Esophagus squamous epithelium (tissue), 5 donors: Measurements from ENCODE around the gene SPTLC2. TPM values are rescaled to one million over a fixed set of nuclear protein-coding genes. Genes with fewer than 3 reads are reported as not detected.

Source experiments
- DNase-seq: peaks from one replicate; lab custom pipeline; 2025; lab: John Stamatoyannopoulos, UW
- H3K27ac ChIP-seq, 4 donors: fragments of 200-600 bp; sonication (generic); one replicate each; pipeline ENCODE4 v1.5.1; 2016 to 2019; ENCODE audit warnings: mild to moderate bottlenecking in 1 of 4
- H3K27me3 ChIP-seq, 4 donors: fragments of 200-600 bp; sonication (generic); 1 replicate in 3 of 4; 2 replicates in 1 of 4; pipeline versions ENCODE4 v1.5.1 to v1.6.0; 2017 to 2021; ENCODE audit warnings: antibody characterized with exemption in 1 of 4
- H3K36me3 ChIP-seq, 3 donors: fragments of 200-600 bp; sonication (generic); one replicate each; pipeline ENCODE4 v1.5.1; 2016 to 2019
- H3K4me1 ChIP-seq, 3 donors: fragments of 200-600 bp; sonication (generic); one replicate each; pipeline ENCODE4 v1.5.1; 2017 to 2019
- H3K4me3 ChIP-seq, 4 donors: fragments of 200-600 bp; sonication (generic); 1 replicate in 3 of 4; 2 replicates in 1 of 4; pipeline ENCODE4 v1.5.1; 2016 to 2019; ENCODE audit warnings: mild to moderate bottlenecking in 2 of 4, moderate library complexity in 1 of 4
- H3K9me3 ChIP-seq, 3 donors: fragments of 200-600 bp; sonication (generic); one replicate each; pipeline ENCODE4 v1.5.1; 2016 to 2019
- POLR2A ChIP-seq, 4 donors: fragments of 450-650 bp; IDR thresholded peaks; one replicate each; pipeline ENCODE4 v1.6.1; 2017; ENCODE audit warnings: antibody characterized with exemption in 4 of 4, mild to moderate bottlenecking in 4 of 4, moderate library complexity in 3 of 4
- WGBS, 2 donors: methylation state at CpG; one replicate each; pipeline ENCODE4 v1.1.5; 2018; 5-methylcytosine and 5-hydroxymethylcytosine counted together
- intact Hi-C: fragments of 100-400 bp; cut with DNase I; formaldehyde crosslinking; loops from one replicate; pipeline ENCODE4 v1.15.0; 2022
- total RNA-seq, 4 donors: library from RNA; depleted of rRNA; stranded (reverse); fragments of >200 nt; gene quantifications; one replicate each; pipeline ENCODE4 v1.1.0, GENCODE V29; 2016
- TF ChIP-seq, protein P1 (sequence below), 6 experiments: fragments of 450-650 bp in 4 of 6; fragments of 200-600 bp in 2 of 6; sonication (generic) in 2 of 6; IDR thresholded peaks; one replicate each; pipeline ENCODE4 v1.5.1; 2016 to 2019; ENCODE audit warnings: antibody characterized with exemption in 6 of 6, mild to moderate bottlenecking in 4 of 6, moderate library complexity in 4 of 6
- donor health status: DM: yes; HTN: yes; CAD: no.

Gene SPTLC2
- total RNA-seq, 4 donors from 2014 or later, result 35.1 to 50.5 (median 39.9) TPM

DNA sequence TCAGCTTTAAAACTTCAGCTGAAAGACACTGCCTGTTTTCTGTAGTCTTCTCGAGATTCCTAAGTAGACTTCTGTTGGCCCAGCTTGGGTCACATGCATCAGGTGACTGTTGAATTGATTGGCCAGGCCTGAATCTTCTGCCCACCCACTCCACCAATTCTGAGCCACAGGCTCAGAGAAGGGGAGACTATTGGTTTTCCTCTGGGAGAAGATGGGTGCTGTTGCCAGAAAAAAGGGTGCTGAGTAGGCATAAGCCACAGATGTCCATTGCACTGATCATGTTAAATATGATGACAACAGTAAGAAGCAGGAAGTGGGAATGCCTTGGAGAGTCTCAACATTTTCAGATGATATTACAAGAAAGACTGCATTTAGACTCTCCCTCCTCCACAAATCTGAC lies 6.8 kb upstream of the SPTLC2 start:
- no peaks in the 10 kb centered on the region for H3K36me3 ChIP-seq
- TF ChIP-seq POLR2A (IDR thresholded peaks at IDR 0.05), result no peak
- H3K4me1 ChIP-seq, result peaks cover 0 to 16% (median 0%) of the 10 kb centered on the region in 3 donors
- intact Hi-C loops, result no loop called here
- no peaks in the 10 kb centered on the region for H3K27me3 ChIP-seq
- no peak overlapping the region for H3K27ac ChIP-seq
- WGBS, 2 donors, result 67 to 100% methylated on average over 1 of the region's 1 CpG
- DNase-seq, result no peak
- H3K9me3 ChIP-seq, result no peaks in the 10 kb centered on the region
- no peak overlapping the region for H3K4me3 ChIP-seq

DNA sequence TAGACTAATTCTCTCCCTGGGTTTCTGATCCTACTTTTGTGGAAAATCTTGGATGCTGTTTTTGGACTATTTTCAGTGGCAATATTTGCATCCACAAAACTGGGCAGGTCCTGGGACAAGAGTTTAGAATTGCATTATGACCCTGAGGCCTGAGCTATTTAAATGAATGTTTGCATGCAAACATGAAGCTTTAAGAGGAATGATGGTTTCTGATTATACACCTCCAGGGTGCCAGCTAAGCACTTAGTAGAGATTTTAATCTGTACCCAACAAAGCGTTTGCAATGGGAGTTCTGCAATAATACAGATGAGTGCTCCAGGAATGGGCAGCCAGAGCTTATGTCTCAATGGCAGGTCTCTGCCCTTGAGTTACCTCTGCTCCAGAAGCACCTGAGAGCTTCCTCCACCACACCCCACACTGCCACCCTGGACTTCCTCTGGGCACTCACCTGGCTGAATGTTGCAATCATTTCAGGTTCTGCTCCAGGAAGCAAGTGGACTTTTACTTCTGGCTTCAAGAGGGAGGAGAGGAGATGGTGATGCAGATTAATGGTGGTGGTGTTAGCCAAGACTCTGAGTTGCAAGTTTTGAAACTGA lies 6.0 kb upstream of the SPTLC2 start:
- TF ChIP-seq POLR2A (IDR thresholded peaks at IDR 0.05), result no peak
- TF ChIP-seq, protein P1, sequence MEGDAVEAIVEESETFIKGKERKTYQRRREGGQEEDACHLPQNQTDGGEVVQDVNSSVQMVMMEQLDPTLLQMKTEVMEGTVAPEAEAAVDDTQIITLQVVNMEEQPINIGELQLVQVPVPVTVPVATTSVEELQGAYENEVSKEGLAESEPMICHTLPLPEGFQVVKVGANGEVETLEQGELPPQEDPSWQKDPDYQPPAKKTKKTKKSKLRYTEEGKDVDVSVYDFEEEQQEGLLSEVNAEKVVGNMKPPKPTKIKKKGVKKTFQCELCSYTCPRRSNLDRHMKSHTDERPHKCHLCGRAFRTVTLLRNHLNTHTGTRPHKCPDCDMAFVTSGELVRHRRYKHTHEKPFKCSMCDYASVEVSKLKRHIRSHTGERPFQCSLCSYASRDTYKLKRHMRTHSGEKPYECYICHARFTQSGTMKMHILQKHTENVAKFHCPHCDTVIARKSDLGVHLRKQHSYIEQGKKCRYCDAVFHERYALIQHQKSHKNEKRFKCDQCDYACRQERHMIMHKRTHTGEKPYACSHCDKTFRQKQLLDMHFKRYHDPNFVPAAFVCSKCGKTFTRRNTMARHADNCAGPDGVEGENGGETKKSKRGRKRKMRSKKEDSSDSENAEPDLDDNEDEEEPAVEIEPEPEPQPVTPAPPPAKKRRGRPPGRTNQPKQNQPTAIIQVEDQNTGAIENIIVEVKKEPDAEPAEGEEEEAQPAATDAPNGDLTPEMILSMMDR (IDR thresholded peaks at IDR 0.05), result no peak
- H3K36me3 ChIP-seq, result no peaks in the 10 kb centered on the region
- H3K27me3 ChIP-seq, result no peaks in the 10 kb centered on the region
- peaks cover 0 to 23% (median 0%) of the 10 kb centered on the region in 3 donors for H3K4me1 ChIP-seq
- no peak overlapping the region for H3K4me3 ChIP-seq
- intact Hi-C loops, result no loop called here
- 30 to 36% methylated on average over 1 of the region's 1 CpG for WGBS, 2 donors
- no peaks in the 10 kb centered on the region for H3K9me3 ChIP-seq
- H3K27ac ChIP-seq, result no peak overlapping the region
- DNase-seq, result no peak

DNA sequence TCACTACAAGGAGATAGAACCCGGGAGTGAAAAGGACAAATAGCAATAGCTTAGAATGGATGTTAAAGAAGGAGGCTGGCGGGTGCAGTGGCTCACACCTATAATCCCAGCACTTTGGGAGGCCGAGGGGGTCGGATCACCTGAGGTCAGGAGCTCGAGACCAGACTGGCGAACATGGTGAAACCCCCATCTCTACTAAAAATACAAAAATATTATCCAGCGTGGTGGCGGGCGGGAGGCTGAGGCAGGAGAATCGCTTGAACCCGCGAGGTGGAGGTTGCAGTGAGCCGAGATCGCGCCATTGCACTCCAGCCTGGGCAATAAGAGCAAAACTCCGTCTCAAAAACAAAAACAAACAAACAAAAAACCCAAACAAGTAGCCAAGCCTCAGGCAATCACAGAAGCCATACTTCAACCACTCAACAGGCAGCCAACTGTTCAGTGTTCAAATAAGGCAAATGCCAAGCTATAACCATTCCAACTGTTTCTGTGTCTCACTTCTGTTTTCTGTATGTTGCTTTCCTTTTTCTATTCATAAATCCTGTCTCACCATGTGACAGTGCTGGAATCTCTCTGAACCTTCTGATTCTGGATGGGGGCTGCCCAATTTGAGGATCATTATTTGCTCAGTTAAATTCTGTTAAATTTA lies 3.9 kb upstream of the SPTLC2 start:
- Histone ChIP-seq H3K4me3 (no peak overlapping the region), H3K27ac (no peak overlapping the region), H3K36me3 (no peaks in the 10 kb centered on the region), H3K4me1 (peaks cover 0 to 37% (median 2%) of the 10 kb centered on the region in 3 donors), H3K27me3 (no peaks in the 10 kb centered on the region), H3K9me3 (no peaks in the 10 kb centered on the region)
- no peak for TF ChIP-seq POLR2A (IDR thresholded peaks at IDR 0.05)
- TF ChIP-seq, protein P1 (IDR thresholded peaks at IDR 0.05), result no peak
- WGBS, 2 donors, result 94 to 96% methylated on average over 13 to 16 of the region's 16 CpGs
- intact Hi-C loops, result no loop called here
- no peak for DNase-seq

DNA sequence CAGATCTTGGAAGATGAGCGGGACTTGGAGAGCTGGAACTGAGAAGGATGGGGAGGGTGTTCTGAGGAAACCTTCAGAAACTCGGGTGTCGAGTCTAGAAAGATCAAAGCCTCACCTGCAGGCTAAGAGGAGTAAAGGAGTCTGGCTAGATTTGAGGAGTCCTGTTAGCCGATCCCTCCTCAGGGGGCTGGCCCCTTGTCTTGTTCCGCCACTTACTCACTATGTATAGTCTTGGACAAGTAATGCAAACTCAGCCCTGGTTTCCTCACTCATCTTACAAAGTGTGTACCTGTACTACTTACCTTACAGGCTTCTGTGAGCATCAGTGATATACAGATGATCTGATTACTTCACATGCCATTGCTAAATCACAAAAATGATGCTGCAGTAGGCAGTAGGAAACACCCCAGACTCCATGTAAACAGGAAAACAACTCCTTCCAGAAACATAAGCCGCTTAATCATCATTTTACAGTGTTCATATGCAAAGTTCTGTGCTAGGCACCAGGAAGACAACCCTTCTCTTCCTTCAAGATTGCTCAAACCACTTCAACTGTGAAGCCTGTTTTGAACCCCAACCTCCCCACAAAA lies 2.0 kb upstream of the SPTLC2 start:
- TF ChIP-seq POLR2A (IDR thresholded peaks at IDR 0.05), result no peak
- TF ChIP-seq, protein P1 (IDR thresholded peaks at IDR 0.05), result no peak
- Histone ChIP-seq H3K4me3 (no peak overlapping the region), H3K27ac (peak overlapping the region in 3 of 4 donors; percentile 24 to 55 (median 36)), H3K4me1 (peaks cover 0 to 56% (median 9%) of the 10 kb centered on the region in 3 donors), H3K27me3 (no peaks in the 10 kb centered on the region), H3K36me3 (peaks cover 0 to 9% (median 0%) of the 10 kb centered on the region in 3 donors), H3K9me3 (no peaks in the 10 kb centered on the region)
- intact Hi-C loops, result no loop called here
- no peak for DNase-seq
- WGBS, 2 donors, result 83 to 89% methylated on average over 6 of the region's 6 CpGs

DNA sequence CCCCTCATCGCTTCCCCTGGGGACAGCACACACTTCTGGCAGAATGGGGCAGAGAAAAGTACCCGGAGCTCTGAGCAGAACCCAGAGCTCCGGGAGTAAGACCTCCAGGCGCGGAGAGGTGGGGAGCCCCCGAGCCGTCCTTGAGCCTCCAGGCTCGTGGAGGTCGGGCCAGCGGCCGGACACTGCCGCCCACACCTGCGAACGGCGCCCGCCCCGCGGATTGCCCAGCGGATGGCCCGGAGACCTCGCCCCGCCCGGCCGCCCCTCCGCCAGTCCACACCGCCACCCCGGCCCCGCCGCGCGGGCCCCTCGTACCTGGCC lies 344 bp downstream of the SPTLC2 start:
- H3K27me3 ChIP-seq, result no peaks in the 10 kb centered on the region
- TF ChIP-seq, protein P1 (IDR thresholded peaks at IDR 0.05), result no peak
- TF ChIP-seq POLR2A (IDR thresholded peaks at IDR 0.05), result no peak
- no peak for DNase-seq
- intact Hi-C loops, result no loop called here
- H3K27ac ChIP-seq, result peak overlapping the region; percentile 87 to 95 (median 94)
- H3K36me3 ChIP-seq, result peaks cover 0 to 9% (median 0%) of the 10 kb centered on the region in 3 donors
- WGBS, 2 donors, result no CpG with 5 or more reads among the region's 32 CpGs
- peaks cover 0 to 67% (median 9%) of the 10 kb centered on the region in 3 donors for H3K4me1 ChIP-seq
- peak overlapping the region; percentile 81 to 93 (median 84) for H3K4me3 ChIP-seq
- H3K9me3 ChIP-seq, result no peaks in the 10 kb centered on the region
